ENCODE measurements around the gene PHF2. TPM values are rescaled to one million over a fixed set of nuclear protein-coding genes. Genes with fewer than 3 reads are reported as not detected.

The PHF2 gene
- total and polyA plus RNA-seq, 9 of the 15 experiments (the other 6 are each of a cell fraction or from before 2014, with no cell fraction given), result 0.37 to 14.4 (median 8.1) TPM

- Histone ChIP-seq H3K9me1 (ENCODE audit: control insufficient read depth, insufficient read depth, low read length) (no peaks in the 10 kb centered on the region), H3K79me2 (ENCODE audit: control insufficient read depth, insufficient read depth, low read length) (no peaks in the 10 kb centered on the region), H4K20me1 (replicated peaks; ENCODE audit: control insufficient read depth, insufficient read depth, low read length) (no peaks in the 10 kb centered on the region), H3K9ac (ENCODE audit: insufficient read depth in 1 of 2, low read depth in 2 of 2, low read length in 2 of 2) (no peak overlapping the region; a peak in 1 of 4 replicates), H3K4me3 (no peak overlapping the region), H3K4me2 (ENCODE audit: insufficient read depth, low read length) (no peak overlapping the region), H3K27me3 (ENCODE audit: control insufficient read depth in 2 of 2, insufficient read depth in 2 of 2, low read length in 2 of 2) (no peaks in the 10 kb centered on the region), H2AFZ (ENCODE audit: low read depth, low read length) (no peak overlapping the region), H3K27ac (ENCODE audit: extremely low read depth, low read depth, low read length) (no peak overlapping the region), H3K9me3 (replicated peaks; ENCODE audit: control insufficient read depth, insufficient read depth, low read depth, low read length) (no peaks in the 10 kb centered on the region; the same call in 1 of the 2 replicates), H3K36me3 (ENCODE audit: control insufficient read depth, insufficient read depth, low read length) (peaks cover 34% of the 10 kb centered on the region), H3K4me1 (replicated peaks in 1 of 2; ENCODE audit: control insufficient read depth in 2 of 2, insufficient read depth in 2 of 2, low read length in 2 of 2) (peaks cover 0 to 7% of the 10 kb centered on the region in 2 experiments; a peak in 2 of 5 replicates)
- no TSS peak for BruUV-seq (replicated peaks)
- CTCF ChIA-PET (ENCODE audit: low intra/inter-chr PET ratio), result no interaction called here
- FAIRE-seq (no peak), ATAC-seq (no peak), DNase-seq (ENCODE audit: extremely low read depth in 1 of 4, low spot score in 3 of 4) (no peak)
- intact Hi-C loops (cut with micrococcal nuclease), result no loop called here
- in situ Hi-C loops (cut with MboI), result no loop called here
- 93% methylated on average over 8 of the region's 10 CpGs for WGBS (ENCODE audit: insufficient coverage, low coverage, missing lambda C conversion rate)
- no peak for TF ChIP-seq THAP7 (CRISPR knock-in tag; IDR thresholded peaks at IDR 0.05)
- no peak for TF ChIP-seq MITF (IDR thresholded peaks at IDR 0.05)
- TF ChIP-seq NR4A1 (CRISPR knock-in tag; IDR thresholded peaks at IDR 0.05), result no peak
- TF ChIP-seq NR4A1 (tag; IDR thresholded peaks at IDR 0.05), result no peak
- no peak for TF ChIP-seq RUNX1 (IDR thresholded peaks at IDR 0.05; ENCODE audit: low read depth)
- TF ChIP-seq ESRRB (CRISPR knock-in tag; IDR thresholded peaks at IDR 0.05; ENCODE audit: borderline replicate concordance), result no peak
- POLR2A ChIA-PET, result interaction anchor here (0.6 kb wide), 2 partner anchors 16 to 28 kb away, joined by 3 to 4 read pairs; no protein-coding TSS in a partner anchor
Observed at GRCh38 chr9:93646640-93647178, 70.3 kb downstream of the PHF2 start.
